Activated CD4-positive, CD25-positive, alpha-beta regulatory T cell treated with anti-CD3 and anti-CD28 coated beads, Interleukin-2, amount 50 U/mL, for 24 hours (primary cell): ENCODE results near the gene AMZ2.
"Not testable (repeated sequence)": the region's sequence is repeated elsewhere in the genome, so short reads cannot be mapped to it uniquely, and the experiment has no call there.

ENCODE experiments used
- ATAC-seq, 2 donors: fragments of 150-1000 bp; cut with Tn5 transposase; one replicate each; pipeline ENCODE4 v1.10.0; 2021; ENCODE audit warnings: mild to moderate bottlenecking in 1 of 2, moderate library complexity in 1 of 2

AMZ2 gene

GRCh38 chr17:68247445-68248198 is at the start of gene AMZ2:
AMZ2 (plus strand) TSS chr17:68248043; CDS start chr17:68250188, 2,145 bp downstream.
- peak; percentile 73 to 77 for ATAC-seq

GRCh38 chr17:68198931-68199836 is 48.7 kb upstream of the AMZ2 start:
- ATAC-seq, result peak; percentile 36 to 43

DNA sequence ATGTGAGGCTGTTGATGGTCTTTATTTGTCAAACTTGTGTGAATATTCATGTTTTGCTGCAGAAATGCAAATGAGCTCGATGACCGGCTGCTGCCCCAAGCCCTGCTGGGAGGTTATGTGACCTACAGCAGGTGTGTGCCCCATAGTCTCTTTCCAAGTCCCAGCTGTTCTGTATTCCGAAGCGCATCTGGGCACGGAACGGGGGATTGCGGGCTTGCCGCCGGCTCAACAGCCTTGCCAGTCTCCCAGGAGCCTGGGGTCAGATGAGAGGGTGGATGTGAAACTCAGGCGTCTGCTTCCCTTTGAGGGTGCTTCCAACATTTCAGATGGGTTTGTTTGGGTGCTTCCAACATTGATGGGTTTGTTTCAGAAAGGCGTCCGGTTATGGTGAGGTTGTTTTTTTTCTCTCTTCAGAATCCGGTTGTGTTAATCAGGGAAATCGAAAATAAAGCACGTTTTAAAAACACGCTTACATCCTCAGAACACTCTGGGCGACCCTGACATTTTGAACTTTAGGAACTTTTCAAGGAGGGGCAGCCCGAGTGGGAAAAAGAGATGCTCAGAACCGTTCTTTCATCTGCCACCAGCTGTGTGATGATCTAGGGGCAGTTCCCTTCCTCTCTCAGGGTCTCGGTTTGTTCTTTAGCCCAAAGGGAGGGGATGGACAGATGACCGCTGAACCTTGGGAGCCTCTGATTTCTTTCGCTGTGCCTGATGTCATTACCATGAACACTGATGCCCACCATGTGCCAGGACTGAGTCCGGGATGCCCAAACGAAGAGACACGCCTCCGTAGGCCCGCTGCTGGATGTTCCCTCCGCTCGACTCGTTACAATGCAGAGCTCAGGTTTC is 47.8 kb upstream of the AMZ2 start:
- ATAC-seq, result no peak

GRCh38 chr17:68200689-68201417 is 47.0 kb upstream of the AMZ2 start:
- peak; percentile 30 to 33 for ATAC-seq

DNA sequence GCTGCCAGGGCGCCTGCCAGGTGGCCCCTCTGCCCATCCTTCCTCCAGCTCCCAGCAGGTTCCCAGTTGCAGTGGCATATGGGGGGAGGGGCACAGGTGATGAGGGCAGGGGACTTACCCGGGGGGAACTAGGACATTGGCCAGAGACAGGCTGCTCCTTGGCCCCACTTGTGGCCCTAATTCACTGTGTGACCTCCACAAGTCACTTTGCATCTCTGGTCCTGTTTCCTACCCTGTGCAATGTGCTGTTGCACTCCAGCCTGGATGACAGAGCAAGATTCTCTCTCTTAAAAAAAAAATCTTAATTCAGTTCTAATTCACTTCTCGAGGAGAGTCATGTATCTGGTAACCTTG is 46.4 kb upstream of the AMZ2 start:
- ATAC-seq, result not testable (repeated sequence)

DNA sequence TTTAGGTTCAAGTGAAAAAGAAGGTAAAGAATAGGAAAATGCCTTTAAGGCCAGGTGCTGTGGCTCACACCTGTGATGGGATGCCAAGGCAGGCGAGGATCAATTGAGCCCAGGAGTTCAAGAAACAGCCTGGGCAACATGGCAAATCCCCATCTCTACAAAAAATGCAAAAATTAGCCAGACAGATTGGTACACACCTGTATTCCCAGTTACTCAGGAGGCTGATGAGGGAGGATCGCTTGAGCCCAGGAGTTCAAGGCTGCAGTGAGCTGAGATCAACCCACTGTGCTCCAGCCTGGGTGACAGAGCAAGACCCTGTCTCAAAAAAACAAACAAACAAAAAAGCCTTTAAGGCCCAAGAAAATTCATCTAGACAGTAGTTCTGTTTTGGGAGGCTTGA is 45.5 kb upstream of the AMZ2 start:
- ATAC-seq, result not testable (repeated sequence)

- no peak for ATAC-seq
Measured at GRCh38 chr17:68204736-68205135, 43.1 kb upstream of the AMZ2 start.

DNA sequence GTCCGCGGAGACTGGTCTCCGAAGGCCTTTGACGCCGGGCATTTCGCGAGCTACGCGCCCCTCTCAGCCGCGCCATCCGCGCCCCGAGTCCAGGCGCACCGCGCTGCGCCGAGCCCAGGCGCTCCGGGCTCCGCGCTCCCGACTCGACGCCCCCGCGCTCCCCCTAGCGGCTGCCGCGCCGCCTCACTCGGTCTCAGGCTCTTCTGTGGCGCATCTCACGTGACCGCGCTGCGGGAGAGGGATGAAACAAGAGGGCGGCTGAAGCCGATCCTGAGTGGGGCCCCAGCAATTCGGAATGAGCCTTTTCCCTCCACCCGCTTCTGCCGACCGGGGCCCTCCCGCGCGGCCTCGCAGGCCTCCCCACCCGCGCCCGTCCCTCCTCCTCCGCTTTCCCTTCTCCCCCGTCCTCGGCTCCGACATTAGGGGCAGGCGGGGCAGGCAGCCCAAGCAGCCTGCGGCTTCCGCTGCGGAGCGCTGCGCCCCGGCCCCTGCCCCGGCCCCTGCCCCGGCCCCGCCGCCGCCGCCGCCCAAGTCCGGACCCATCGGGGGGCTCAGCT is 42.5 kb upstream of the AMZ2 start:
- ATAC-seq, result peak; percentile 90 to 92

DNA sequence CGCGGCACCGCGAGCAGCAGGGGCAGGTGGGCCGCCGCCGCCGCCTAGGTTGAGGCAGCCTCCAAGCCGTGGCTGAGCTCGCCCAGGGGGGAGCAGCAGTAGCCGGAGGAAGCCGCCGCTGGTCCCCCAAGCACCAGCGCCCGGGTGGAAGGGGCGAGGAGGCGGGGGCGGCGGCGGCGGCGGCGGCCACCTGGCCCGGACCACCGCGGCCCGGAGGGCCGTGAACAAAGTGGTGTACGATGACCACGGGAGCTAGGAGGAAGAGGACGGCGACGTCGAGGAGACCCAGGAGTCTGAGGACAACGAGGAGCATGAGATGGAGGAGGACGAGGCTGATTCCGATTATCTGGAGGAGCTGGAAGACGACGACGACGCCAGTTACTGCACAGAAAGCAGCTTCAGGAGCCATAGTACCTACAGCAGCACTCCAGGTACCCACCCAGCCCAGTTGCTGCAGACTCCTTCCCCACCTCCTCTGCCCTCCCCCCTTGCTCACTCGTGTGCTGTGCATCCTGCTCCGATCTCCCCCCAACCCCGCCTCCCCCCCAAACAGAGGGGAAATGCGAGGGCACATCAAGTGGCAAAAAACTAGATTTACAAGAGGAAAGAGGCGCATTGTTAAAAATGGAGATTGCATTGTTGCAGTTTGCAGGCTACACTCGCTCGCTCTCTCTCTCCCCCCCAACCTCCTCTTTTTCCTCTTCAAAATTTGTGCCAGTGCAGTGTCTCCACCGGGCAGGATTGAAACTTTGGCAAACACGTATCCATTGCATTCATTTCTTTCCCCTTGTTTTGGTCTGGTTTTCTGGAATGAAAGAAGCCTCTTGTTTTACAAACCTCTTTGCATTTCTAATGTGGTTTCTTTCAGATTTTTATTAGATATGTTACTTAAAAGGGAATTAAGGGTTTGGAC is 41.8 kb upstream of the AMZ2 start:
- peak; percentile 27 to 37 for ATAC-seq

GRCh38 chr17:68207651-68208253 is 40.1 kb upstream of the AMZ2 start:
- no peak for ATAC-seq

DNA sequence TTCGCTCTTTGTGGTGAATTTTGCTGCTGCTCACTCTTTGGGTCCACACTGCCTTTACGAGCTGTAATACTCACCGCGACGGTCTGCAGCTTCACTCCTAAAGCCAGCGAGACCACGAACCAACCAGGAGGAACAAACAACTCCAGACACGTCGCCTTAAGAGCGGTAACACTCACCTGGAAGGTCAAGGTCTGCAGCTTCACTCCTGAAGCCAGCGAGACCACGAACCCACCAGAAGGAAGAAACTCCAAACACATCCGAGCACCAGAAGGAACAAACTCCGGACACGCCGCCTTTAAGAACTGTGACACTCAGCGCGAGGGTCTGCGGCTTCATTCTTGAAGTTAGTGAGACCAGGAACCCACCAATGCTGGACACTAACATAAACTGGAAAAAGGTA is 39.2 kb upstream of the AMZ2 start:
- not testable (repeated sequence) for ATAC-seq

GRCh38 chr17:68209191-68209900 is 38.5 kb upstream of the AMZ2 start:
- ATAC-seq, result not testable (repeated sequence)

DNA sequence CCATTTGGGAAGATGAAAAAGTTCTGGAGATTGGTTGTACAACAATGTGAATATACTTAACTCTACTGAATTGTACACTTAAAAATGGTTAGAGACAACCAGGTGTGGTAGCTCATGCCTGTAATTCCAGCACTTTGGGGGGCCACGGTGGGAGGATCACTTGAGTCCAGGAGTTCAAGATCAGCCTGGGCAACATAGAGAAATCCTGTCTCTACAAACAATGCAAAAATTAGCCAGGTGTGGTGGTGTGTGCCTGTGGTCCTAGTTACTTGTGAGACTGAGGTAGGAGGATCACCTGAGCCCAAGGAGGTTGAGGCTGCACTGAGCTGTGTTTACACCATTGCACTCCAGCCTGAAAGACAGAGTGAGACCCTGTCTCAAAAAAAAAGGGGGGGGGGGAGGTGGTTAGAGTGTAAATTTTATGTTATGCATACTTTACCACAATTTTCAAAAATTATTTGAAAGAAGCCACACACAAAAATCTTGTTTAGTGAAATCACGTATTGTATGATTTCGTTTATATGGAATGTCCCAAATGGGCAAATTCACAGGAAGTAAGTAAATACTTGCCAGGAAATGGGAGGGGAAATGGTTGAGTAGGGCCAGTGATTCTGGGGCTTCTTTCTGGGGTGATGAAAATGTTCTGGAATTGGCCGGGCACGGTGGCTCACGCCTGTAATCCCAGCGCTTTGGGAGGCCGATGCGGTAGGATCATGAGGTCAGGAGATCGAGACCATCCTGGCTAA is 37.1 kb upstream of the AMZ2 start:
- ATAC-seq, result no peak

DNA sequence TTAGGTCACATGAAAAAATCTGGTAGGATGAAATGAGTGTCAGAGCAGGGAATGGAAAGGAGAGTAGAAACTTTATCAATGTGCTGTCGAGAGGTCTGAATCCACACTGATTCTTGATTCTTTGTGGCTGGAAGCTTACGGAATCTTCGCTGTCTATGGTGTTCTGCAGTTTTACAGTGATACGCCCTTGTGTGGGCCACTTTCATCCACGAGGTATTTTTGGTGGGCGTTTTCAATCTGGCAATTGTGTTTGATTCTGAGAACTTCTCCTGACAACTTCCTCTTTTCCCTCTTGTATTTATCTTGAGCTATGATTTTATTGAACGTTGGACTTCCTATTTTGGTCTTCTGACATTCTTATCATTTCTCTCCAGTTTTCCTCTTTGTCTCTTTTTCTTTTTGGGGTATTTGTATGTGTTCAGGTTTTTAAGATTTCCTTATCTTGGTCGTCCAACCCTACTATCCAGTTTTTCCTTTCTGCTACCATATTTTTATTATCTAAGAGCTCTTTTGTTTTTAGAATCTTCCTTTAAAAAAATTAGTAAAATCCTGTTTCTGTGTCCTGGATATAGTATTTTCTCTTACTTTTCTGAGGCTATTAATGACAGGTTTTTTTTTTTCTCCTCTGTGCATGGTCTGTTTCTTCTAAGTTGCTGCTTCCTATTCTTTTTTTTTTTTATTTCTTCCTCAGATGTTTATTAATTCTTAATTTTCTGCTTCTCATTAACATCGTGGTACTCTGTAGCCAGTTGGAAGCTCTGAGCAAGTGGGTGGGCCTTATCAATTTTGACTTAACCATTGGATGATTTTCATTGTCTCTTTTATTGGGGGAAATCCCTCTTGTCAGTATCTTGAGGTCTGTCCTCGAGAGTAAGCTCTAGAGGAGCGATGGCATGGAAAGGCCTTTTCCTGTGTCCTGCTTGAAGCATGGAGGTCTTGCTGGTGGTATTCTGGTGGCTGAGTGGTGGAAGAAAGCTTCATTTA is 34.1 kb upstream of the AMZ2 start:
- ATAC-seq, result not testable (repeated sequence)

- ATAC-seq, result not testable (repeated sequence)
Measured at GRCh38 chr17:68215453-68215852, 32.4 kb upstream of the AMZ2 start.

DNA sequence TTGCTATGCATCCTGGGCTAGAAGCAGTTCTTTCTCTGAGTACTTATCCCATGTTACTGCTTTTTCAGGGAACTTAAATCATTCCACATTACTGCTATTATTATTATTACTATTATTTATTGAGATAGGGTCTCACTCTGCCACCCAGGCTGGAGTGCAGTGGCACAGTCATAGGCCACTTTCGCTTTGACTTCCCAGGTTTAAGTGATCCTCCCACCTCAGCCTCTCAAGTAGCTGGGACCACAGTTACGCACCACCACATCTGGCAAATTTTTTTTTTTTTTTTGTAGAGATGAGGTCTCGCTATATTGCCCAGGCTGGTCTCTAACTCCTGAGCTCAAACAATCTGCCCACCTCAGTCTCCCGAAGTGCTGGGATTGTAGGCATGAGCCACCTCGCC is 28.4 kb upstream of the AMZ2 start:
- not testable (repeated sequence) for ATAC-seq

DNA sequence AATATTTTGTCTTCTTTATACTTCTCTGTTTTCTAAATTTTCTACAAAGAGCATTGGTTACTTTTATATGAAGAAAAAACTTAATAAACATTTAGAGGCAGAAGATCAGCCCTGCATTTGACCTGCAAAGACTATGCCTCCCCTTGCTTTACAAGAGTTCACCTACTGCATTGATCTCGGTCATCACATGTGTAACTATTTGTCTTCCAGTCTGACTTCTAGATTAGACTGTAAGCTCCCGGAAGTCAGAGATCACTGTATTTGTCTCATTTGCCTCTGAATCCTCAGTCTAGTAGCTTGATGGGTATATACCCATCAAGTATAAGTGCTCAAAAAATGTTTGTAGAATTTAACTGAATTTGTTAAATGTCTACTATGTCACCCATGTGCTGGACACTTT is 27.7 kb upstream of the AMZ2 start:
- not testable (repeated sequence) for ATAC-seq
